Measurements from ENCODE around the gene ZPLD1. TPM values are rescaled to one million over a fixed set of nuclear protein-coding genes. Genes with fewer than 3 reads are reported as not detected.
A peak's percentile ranks its signal among the peaks of the same experiment; 100 is the strongest.

Gene ZPLD1
- total RNA-seq, 1 donor from 2014 or later, result 0.45 TPM

DNA sequence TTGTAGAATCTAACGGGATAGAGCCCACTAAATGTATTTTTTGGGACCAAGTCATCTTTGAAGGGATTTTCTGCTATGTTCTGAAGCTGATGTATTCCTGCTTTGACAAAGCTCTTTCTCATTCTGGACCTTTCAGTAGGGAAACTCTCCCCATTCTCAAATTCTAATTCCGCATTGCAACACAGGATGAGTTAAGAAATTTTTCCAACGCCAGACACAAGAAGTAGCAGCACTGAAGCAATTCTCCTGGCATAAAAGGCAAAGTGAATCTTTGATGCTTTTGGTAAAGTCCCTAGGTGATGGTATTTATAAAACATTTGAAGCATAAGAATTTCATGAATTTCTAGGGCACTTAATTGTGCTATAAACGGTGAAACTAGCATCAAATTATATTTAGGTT is 76.8 kb downstream of the ZPLD1 start:
- no peak overlapping the region for H3K27ac ChIP-seq (ENCODE audit: low read depth, low read length)
- Mint-ChIP-seq H3K36me3 (ENCODE audit: low read depth, unreplicated experiment) (no peaks in the 10 kb centered on the region), H3K27me3 (ENCODE audit: low read depth, unreplicated experiment) (peaks cover 1% of the 10 kb centered on the region), H3K4me1 (ENCODE audit: low read depth, unreplicated experiment) (peaks cover 5% of the 10 kb centered on the region), H3K9me3 (ENCODE audit: unreplicated experiment) (peaks cover 1% of the 10 kb centered on the region), H3K27ac (ENCODE audit: unreplicated experiment) (no peak overlapping the region), H3K4me3 (ENCODE audit: unreplicated experiment) (no peak overlapping the region)
- no peaks in the 10 kb centered on the region for H3K79me2 ChIP-seq (ENCODE audit: insufficient read depth, low read length)
- no peak overlapping the region for H3K4me2 ChIP-seq (ENCODE audit: low read length)
- TF ChIP-seq EZH2 (IDR thresholded peaks at IDR 0.05; ENCODE audit: insufficient read depth, low read length), result no peak
- TF ChIP-seq, protein P1, sequence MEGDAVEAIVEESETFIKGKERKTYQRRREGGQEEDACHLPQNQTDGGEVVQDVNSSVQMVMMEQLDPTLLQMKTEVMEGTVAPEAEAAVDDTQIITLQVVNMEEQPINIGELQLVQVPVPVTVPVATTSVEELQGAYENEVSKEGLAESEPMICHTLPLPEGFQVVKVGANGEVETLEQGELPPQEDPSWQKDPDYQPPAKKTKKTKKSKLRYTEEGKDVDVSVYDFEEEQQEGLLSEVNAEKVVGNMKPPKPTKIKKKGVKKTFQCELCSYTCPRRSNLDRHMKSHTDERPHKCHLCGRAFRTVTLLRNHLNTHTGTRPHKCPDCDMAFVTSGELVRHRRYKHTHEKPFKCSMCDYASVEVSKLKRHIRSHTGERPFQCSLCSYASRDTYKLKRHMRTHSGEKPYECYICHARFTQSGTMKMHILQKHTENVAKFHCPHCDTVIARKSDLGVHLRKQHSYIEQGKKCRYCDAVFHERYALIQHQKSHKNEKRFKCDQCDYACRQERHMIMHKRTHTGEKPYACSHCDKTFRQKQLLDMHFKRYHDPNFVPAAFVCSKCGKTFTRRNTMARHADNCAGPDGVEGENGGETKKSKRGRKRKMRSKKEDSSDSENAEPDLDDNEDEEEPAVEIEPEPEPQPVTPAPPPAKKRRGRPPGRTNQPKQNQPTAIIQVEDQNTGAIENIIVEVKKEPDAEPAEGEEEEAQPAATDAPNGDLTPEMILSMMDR (IDR thresholded peaks at IDR 0.05; ENCODE audit: insufficient read depth, low read depth, low read length), result no peak
- FAIRE-seq (no peak), DNase-seq (ENCODE audit: low read depth) (no peak)
- H2AFZ ChIP-seq (ENCODE audit: low read depth, low read length), result no peak overlapping the region
- H4K20me1 ChIP-seq (ENCODE audit: insufficient read depth, low read length), result no peaks in the 10 kb centered on the region
- H3K27me3 ChIP-seq (ENCODE audit: insufficient read depth, low read length), result no peaks in the 10 kb centered on the region
- no peak overlapping the region for H3K9ac ChIP-seq (ENCODE audit: low read length)
- H3K4me3 ChIP-seq (ENCODE audit: insufficient read depth, low read depth, low read length), result no peak overlapping the region
- H3K9me3 ChIP-seq (ENCODE audit: insufficient read depth, low read depth, low read length), result no peaks in the 10 kb centered on the region
- no peaks in the 10 kb centered on the region for H3K4me1 ChIP-seq (ENCODE audit: insufficient read depth, low read length)
- H3K36me3 ChIP-seq (ENCODE audit: insufficient read depth, low read length), result no peaks in the 10 kb centered on the region

GRCh38 chr3:102512734-102513504 is 78.1 kb downstream of the ZPLD1 start:
- no peak overlapping the region for H2AFZ ChIP-seq (ENCODE audit: low read depth, low read length)
- Mint-ChIP-seq H3K4me1 (ENCODE audit: low read depth, unreplicated experiment) (peaks cover 5% of the 10 kb centered on the region), H3K27ac (ENCODE audit: unreplicated experiment) (no peak overlapping the region), H3K9me3 (ENCODE audit: unreplicated experiment) (no peaks in the 10 kb centered on the region), H3K4me3 (ENCODE audit: unreplicated experiment) (no peak overlapping the region), H3K36me3 (ENCODE audit: low read depth, unreplicated experiment) (no peaks in the 10 kb centered on the region), H3K27me3 (ENCODE audit: low read depth, unreplicated experiment) (no peaks in the 10 kb centered on the region)
- H3K9me3 ChIP-seq (ENCODE audit: insufficient read depth, low read depth, low read length), result no peaks in the 10 kb centered on the region
- no peak overlapping the region for H3K4me3 ChIP-seq (ENCODE audit: insufficient read depth, low read depth, low read length)
- H3K4me2 ChIP-seq (ENCODE audit: low read length), result no peak overlapping the region
- H3K27ac ChIP-seq (ENCODE audit: low read depth, low read length), result no peak overlapping the region
- TF ChIP-seq EZH2 (IDR thresholded peaks at IDR 0.05; ENCODE audit: insufficient read depth, low read length), result no peak
- TF ChIP-seq, protein P1 (IDR thresholded peaks at IDR 0.05; ENCODE audit: insufficient read depth, low read depth, low read length), result no peak
- H3K27me3 ChIP-seq (ENCODE audit: insufficient read depth, low read length), result no peaks in the 10 kb centered on the region
- no peak overlapping the region for H3K9ac ChIP-seq (ENCODE audit: low read length)
- no peaks in the 10 kb centered on the region for H4K20me1 ChIP-seq (ENCODE audit: insufficient read depth, low read length)
- FAIRE-seq, result no peak
- H3K79me2 ChIP-seq (ENCODE audit: insufficient read depth, low read length), result no peaks in the 10 kb centered on the region
- no peaks in the 10 kb centered on the region for H3K36me3 ChIP-seq (ENCODE audit: insufficient read depth, low read length)
- DNase-seq (ENCODE audit: low read depth), result peak; percentile 10
- no peaks in the 10 kb centered on the region for H3K4me1 ChIP-seq (ENCODE audit: insufficient read depth, low read length)

- Histone ChIP-seq H3K9ac (ENCODE audit: low read length) (no peak overlapping the region), H3K4me1 (ENCODE audit: insufficient read depth, low read length) (no peaks in the 10 kb centered on the region), H3K79me2 (ENCODE audit: insufficient read depth, low read length) (no peaks in the 10 kb centered on the region), H4K20me1 (ENCODE audit: insufficient read depth, low read length) (no peaks in the 10 kb centered on the region), H3K9me3 (ENCODE audit: insufficient read depth, low read depth, low read length) (no peaks in the 10 kb centered on the region), H3K27ac (ENCODE audit: low read depth, low read length) (no peak overlapping the region), H3K27me3 (ENCODE audit: insufficient read depth, low read length) (no peaks in the 10 kb centered on the region), H3K4me2 (ENCODE audit: low read length) (no peak overlapping the region), H3K36me3 (ENCODE audit: insufficient read depth, low read length) (no peaks in the 10 kb centered on the region), H3K4me3 (ENCODE audit: insufficient read depth, low read depth, low read length) (no peak overlapping the region), H2AFZ (ENCODE audit: low read depth, low read length) (no peak overlapping the region)
- Mint-ChIP-seq H3K27me3 (ENCODE audit: low read depth, unreplicated experiment) (no peaks in the 10 kb centered on the region), H3K27ac (ENCODE audit: unreplicated experiment) (no peak overlapping the region), H3K4me3 (ENCODE audit: unreplicated experiment) (no peak overlapping the region), H3K4me1 (ENCODE audit: low read depth, unreplicated experiment) (peaks cover 5% of the 10 kb centered on the region), H3K9me3 (ENCODE audit: unreplicated experiment) (no peaks in the 10 kb centered on the region), H3K36me3 (ENCODE audit: low read depth, unreplicated experiment) (no peaks in the 10 kb centered on the region)
- TF ChIP-seq, protein P1 (IDR thresholded peaks at IDR 0.05; ENCODE audit: insufficient read depth, low read depth, low read length), result no peak
- TF ChIP-seq EZH2 (IDR thresholded peaks at IDR 0.05; ENCODE audit: insufficient read depth, low read length), result no peak
- no peak for DNase-seq (ENCODE audit: low read depth)
- FAIRE-seq, result no peak
Measured at GRCh38 chr3:102514241-102514640, 79.4 kb downstream of the ZPLD1 start.

All from astrocyte (in vitro differentiated cells and primary cell).